K562 (cell line): ENCODE measurements around the gene GABRB1. TPM values are rescaled to one million over a fixed set of nuclear protein-coding genes. Genes with fewer than 3 reads are reported as not detected.

Experiments
- ARID3B ChIP-seq: fragments of 250-450 bp; sonication (Bioruptor Pico); IDR thresholded peaks from 2 replicates; pipeline ENCODE4 v1.4.0; 2020; ENCODE audit warnings: borderline replicate concordance
- ETV5 ChIP-seq: sonication (generic); formaldehyde crosslinking; IDR thresholded peaks from 2 replicates; pipeline ENCODE4 v1.4.0; 2020; ENCODE audit warnings: low read depth, mild to moderate bottlenecking, missing genetic modification reagents
- HDAC2 ChIP-seq: fragments of 450-650 bp; IDR thresholded peaks from 2 replicates; pipeline ENCODE4 v1.6.1; 2016; ENCODE audit warnings: mild to moderate bottlenecking
- IRF1 ChIP-seq: sonication (generic); formaldehyde crosslinking; IDR thresholded peaks from 2 replicates; pipeline ENCODE4 v1.8.0; 2022; ENCODE audit warnings: missing genetic modification reagents, mild to moderate bottlenecking, borderline replicate concordance
- KDM1A ChIP-seq, 2 experiments: fragments of 450-650 bp; IDR thresholded peaks; 2 replicates each; pipeline ENCODE4 v1.6.1; 2016; ENCODE audit warnings: mild to moderate bottlenecking in 2 of 2
- MCM5 ChIP-seq: fragments of 450-650 bp; IDR thresholded peaks from 2 replicates; pipeline ENCODE4 v1.6.1; 2016; ENCODE audit warnings: low read depth
- POLR2B ChIP-seq: fragments of 450-650 bp; IDR thresholded peaks from 2 replicates; pipeline ENCODE4 v1.6.1; 2018; ENCODE audit warnings: low read depth; ENCODE audit not compliant: partially characterized antibody
- RCOR1 ChIP-seq, 2 experiments: IDR thresholded peaks; 2 replicates each; pipeline ENCODE4 v1.6.1; 2012; ENCODE audit warnings: low read depth in 2 of 2, low read length in 2 of 2, borderline replicate concordance in 1 of 2, improper control_type of control experiment in 1 of 2
- YY1 ChIP-seq, 3 experiments: IDR thresholded peaks; 2 replicates each; pipeline ENCODE4 v1.6.1; 2011; ENCODE audit warnings: low read length in 2 of 3, mild to moderate bottlenecking in 2 of 3, moderate library complexity in 2 of 3, borderline replicate concordance in 1 of 3, control low read depth in 1 of 3, low read depth in 1 of 3; ENCODE audit not compliant: insufficient read depth in 3 of 3, insufficient replicate concordance in 2 of 3, control insufficient read depth in 1 of 3, insufficient read length in 1 of 3; ENCODE audit errors: extremely low read depth in 1 of 3
- ZBTB40 ChIP-seq, 2 experiments: fragments of 450-650 bp in 1 of 2; sonication (generic) in 1 of 2; formaldehyde crosslinking in 1 of 2; IDR thresholded peaks; 2 replicates each; pipeline versions ENCODE4 v1.7.1 to v1.9.0; 2016 to 2022; ENCODE audit warnings: inconsistent platforms in 1 of 2, mild to moderate bottlenecking in 1 of 2, missing genetic modification reagents in 1 of 2
- ZSCAN29 ChIP-seq: fragments of 450-650 bp; IDR thresholded peaks from 2 replicates; pipeline ENCODE4 v1.6.1; 2017
- polyA plus RNA-seq, 8 experiments: library from polyadenylated mRNA; depleted of rRNA in 4 of 8; stranded (reverse) in 5 of 8; unstranded in 3 of 8; fragments of >200 nt; fragmentation: Nextera tagmentation in 2 of 8; fragmentation: Illumina TruSeq in 1 of 8; extraction: Ambion mirVana in 2 of 8; extraction: Trizol in 1 of 8; gene quantifications; 2 replicates each; pipeline versions ENCODE4 v1.2.1 to v1.2.3, GENCODE V29; 2011 to 2014; ENCODE audit warnings: inconsistent platforms in 1 of 8, missing spikeins in 1 of 8
- total RNA-seq, 7 experiments: library from RNA; depleted of rRNA in 6 of 7; stranded (reverse); fragments of >200 nt in 6 of 7; fragmentation: Illumina TruSeq in 2 of 7; extraction: Trizol in 2 of 7; gene quantifications; 2 replicates each; pipeline versions ENCODE4 v1.2.1 to v1.2.3, GENCODE V29; 2011 to 2021; ENCODE audit warnings: low replicate concordance in 1 of 7

Gene GABRB1
- total and polyA plus RNA-seq, 9 of the 15 experiments (the other 6 are each of a cell fraction or from before 2014, with no cell fraction given) = not detected

- TF ChIP-seq ZBTB40 (IDR thresholded peaks at IDR 0.05) (no peak), ZBTB40 (CRISPR knock-in tag; IDR thresholded peaks at IDR 0.05) (no peak), YY1 (IDR thresholded peaks at IDR 0.05; ENCODE audit: borderline replicate concordance in 1 of 3, control insufficient read depth in 1 of 3, extremely low read depth in 1 of 3, insufficient read depth in 3 of 3, insufficient read length in 1 of 3, insufficient replicate concordance in 2 of 3, low read depth in 1 of 3, low read length in 2 of 3) (no peak), ETV5 (no peak), MCM5 (no peak), ARID3B (CRISPR knock-in tag) (no peak), ZSCAN29 (no peak), KDM1A (IDR thresholded peaks at IDR 0.05) (no peak), RCOR1 (IDR thresholded peaks at IDR 0.05; ENCODE audit: borderline replicate concordance in 1 of 2, low read depth in 2 of 2, low read length in 2 of 2) (no peak), IRF1 (CRISPR knock-in tag) (no peak), POLR2B (no peak), HDAC2 (no peak)
Observed at GRCh38 chr4:46993075-46994006, 38.0 kb upstream of the GABRB1 start, which contains the start of gene GABRA4 (continued).
